Ishikawa (cell line): ENCODE results near the gene BORCS8.

Source experiments
- CEBPB ChIP-seq: IDR thresholded peaks from 2 replicates; pipeline ENCODE4 v1.6.1; 2012
- CREB1 ChIP-seq: IDR thresholded peaks from 2 replicates; pipeline ENCODE4 v1.6.1; 2012; ENCODE audit warnings: low read depth
- EGR1 ChIP-seq: IDR thresholded peaks from 2 replicates; pipeline ENCODE4 v1.6.1; 2012
- EP300 ChIP-seq: IDR thresholded peaks from 2 replicates; pipeline ENCODE4 v1.6.1; 2012; ENCODE audit warnings: borderline replicate concordance
- FOXM1 ChIP-seq: IDR thresholded peaks from 2 replicates; pipeline ENCODE4 v1.6.1; 2012; ENCODE audit warnings: low read depth, borderline replicate concordance
- NFIC ChIP-seq: IDR thresholded peaks from 2 replicates; pipeline ENCODE4 v1.6.1; 2012
- RAD21 ChIP-seq: IDR thresholded peaks from 2 replicates; pipeline ENCODE4 v1.6.1; 2012; ENCODE audit warnings: low read depth
- TAF1 ChIP-seq: IDR thresholded peaks from 2 replicates; pipeline ENCODE4 v1.6.1; 2012; ENCODE audit warnings: low read depth, mild to moderate bottlenecking
- TCF12 ChIP-seq: IDR thresholded peaks from 2 replicates; pipeline ENCODE4 v1.6.1; 2012; ENCODE audit warnings: low read depth
- TEAD4 ChIP-seq: IDR thresholded peaks from 2 replicates; pipeline ENCODE4 v1.6.1; 2012
- YY1 ChIP-seq: IDR thresholded peaks from 2 replicates; pipeline ENCODE4 v1.6.1; 2012; ENCODE audit warnings: low read depth
- ZBTB7A ChIP-seq: IDR thresholded peaks from 2 replicates; pipeline ENCODE4 v1.6.1; 2012; ENCODE audit warnings: low read depth
- TF ChIP-seq, protein P1 (sequence below): IDR thresholded peaks from 2 replicates; pipeline ENCODE4 v1.6.1; 2012
- TF ChIP-seq, protein P2 (sequence below): IDR thresholded peaks from 2 replicates; pipeline ENCODE4 v1.6.1; 2012
- TF ChIP-seq, protein P3 (sequence below): IDR thresholded peaks from 2 replicates; pipeline ENCODE4 v1.6.1; 2012; ENCODE audit warnings: low read depth, mild to moderate bottlenecking

The BORCS8 gene

DNA sequence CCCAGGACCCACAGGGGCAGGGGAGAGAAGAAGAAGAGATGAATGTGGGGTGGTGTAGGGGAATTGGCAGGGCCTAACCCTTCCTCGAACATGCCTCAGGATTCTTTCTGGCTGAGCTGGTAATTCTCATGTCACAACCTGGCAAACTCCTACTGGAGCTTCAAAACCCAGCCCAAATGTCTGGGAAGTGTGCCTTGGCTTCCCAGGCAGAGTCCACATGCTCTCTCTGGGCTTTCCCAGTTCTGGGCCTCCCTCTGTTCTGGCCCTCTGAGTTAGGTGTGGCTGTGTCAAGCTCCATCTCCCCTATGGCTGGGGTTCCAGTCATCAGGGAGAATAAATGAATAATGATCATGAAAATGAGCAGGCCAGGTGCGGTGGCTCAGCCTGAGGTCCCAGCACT, 42.5 kb downstream of the BORCS8 start:
- no peak for TF ChIP-seq ZBTB7A
- no peak for TF ChIP-seq CEBPB
- TF ChIP-seq TAF1: no peak
- no peak for TF ChIP-seq TCF12
- TF ChIP-seq NFIC: no peak
- no peak for TF ChIP-seq TEAD4
- TF ChIP-seq EGR1: no peak
- TF ChIP-seq YY1: no peak
- no peak for TF ChIP-seq CREB1
- TF ChIP-seq FOXM1: no peak
- TF ChIP-seq, protein P1, sequence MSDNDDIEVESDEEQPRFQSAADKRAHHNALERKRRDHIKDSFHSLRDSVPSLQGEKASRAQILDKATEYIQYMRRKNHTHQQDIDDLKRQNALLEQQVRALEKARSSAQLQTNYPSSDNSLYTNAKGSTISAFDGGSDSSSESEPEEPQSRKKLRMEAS: no peak
- TF ChIP-seq RAD21: no peak
- TF ChIP-seq EP300: no peak
- TF ChIP-seq, protein P2, sequence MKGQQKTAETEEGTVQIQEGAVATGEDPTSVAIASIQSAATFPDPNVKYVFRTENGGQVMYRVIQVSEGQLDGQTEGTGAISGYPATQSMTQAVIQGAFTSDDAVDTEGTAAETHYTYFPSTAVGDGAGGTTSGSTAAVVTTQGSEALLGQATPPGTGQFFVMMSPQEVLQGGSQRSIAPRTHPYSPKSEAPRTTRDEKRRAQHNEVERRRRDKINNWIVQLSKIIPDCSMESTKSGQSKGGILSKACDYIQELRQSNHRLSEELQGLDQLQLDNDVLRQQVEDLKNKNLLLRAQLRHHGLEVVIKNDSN: no peak
- TF ChIP-seq, protein P3, sequence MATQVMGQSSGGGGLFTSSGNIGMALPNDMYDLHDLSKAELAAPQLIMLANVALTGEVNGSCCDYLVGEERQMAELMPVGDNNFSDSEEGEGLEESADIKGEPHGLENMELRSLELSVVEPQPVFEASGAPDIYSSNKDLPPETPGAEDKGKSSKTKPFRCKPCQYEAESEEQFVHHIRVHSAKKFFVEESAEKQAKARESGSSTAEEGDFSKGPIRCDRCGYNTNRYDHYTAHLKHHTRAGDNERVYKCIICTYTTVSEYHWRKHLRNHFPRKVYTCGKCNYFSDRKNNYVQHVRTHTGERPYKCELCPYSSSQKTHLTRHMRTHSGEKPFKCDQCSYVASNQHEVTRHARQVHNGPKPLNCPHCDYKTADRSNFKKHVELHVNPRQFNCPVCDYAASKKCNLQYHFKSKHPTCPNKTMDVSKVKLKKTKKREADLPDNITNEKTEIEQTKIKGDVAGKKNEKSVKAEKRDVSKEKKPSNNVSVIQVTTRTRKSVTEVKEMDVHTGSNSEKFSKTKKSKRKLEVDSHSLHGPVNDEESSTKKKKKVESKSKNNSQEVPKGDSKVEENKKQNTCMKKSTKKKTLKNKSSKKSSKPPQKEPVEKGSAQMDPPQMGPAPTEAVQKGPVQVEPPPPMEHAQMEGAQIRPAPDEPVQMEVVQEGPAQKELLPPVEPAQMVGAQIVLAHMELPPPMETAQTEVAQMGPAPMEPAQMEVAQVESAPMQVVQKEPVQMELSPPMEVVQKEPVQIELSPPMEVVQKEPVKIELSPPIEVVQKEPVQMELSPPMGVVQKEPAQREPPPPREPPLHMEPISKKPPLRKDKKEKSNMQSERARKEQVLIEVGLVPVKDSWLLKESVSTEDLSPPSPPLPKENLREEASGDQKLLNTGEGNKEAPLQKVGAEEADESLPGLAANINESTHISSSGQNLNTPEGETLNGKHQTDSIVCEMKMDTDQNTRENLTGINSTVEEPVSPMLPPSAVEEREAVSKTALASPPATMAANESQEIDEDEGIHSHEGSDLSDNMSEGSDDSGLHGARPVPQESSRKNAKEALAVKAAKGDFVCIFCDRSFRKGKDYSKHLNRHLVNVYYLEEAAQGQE: no peak

DNA sequence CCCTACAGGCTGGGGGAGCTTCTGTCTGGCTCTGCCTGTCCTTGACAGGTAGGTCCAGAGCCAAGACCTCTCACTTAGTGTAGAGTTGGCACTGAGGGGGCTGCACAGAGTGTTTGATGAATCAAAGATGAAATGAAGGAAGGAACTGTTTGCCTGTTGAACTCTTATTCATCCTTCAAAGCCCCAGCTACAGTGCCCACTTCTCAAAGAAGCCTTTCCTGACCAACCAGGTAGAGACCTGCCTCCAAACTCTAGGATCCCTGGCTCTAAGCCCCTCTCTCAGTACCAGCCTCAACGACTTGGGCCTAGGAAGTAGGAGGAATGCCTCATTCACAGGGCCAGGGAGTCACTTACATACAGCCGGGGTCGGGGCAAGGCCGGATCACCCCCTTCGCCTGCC, 44.6 kb downstream of the BORCS8 start:
- no peak for TF ChIP-seq EP300
- no peak for TF ChIP-seq TEAD4
- TF ChIP-seq, protein P3: no peak
- no peak for TF ChIP-seq RAD21
- no peak for TF ChIP-seq CEBPB
- TF ChIP-seq, protein P2: no peak
- TF ChIP-seq CREB1: no peak
- TF ChIP-seq TAF1: no peak

DNA sequence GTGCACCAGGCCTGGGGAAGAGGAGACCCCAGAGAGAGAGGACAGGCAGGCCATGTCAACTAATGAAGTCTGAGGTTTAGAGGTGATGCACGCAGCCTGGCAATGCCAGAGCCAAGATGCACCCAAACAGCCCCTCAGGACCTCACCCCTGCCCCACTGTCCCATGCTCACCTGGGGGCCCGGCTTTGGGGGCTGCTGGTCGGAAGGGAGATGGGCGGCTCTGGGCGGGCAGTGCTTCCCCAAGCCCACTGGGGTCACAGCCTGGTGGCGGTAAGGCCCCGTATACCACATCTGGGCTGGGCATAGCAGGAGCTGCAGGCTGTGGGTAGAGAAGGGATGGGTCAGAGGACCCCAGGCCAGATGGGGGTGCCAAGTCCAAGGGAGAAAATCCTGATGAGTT, 45.1 kb downstream of the BORCS8 start:
- TF ChIP-seq RAD21 (no peak), FOXM1 (no peak), NFIC (no peak), TEAD4 (no peak), EGR1 (no peak), CREB1 (no peak)
- TF ChIP-seq, protein P3: no peak

DNA sequence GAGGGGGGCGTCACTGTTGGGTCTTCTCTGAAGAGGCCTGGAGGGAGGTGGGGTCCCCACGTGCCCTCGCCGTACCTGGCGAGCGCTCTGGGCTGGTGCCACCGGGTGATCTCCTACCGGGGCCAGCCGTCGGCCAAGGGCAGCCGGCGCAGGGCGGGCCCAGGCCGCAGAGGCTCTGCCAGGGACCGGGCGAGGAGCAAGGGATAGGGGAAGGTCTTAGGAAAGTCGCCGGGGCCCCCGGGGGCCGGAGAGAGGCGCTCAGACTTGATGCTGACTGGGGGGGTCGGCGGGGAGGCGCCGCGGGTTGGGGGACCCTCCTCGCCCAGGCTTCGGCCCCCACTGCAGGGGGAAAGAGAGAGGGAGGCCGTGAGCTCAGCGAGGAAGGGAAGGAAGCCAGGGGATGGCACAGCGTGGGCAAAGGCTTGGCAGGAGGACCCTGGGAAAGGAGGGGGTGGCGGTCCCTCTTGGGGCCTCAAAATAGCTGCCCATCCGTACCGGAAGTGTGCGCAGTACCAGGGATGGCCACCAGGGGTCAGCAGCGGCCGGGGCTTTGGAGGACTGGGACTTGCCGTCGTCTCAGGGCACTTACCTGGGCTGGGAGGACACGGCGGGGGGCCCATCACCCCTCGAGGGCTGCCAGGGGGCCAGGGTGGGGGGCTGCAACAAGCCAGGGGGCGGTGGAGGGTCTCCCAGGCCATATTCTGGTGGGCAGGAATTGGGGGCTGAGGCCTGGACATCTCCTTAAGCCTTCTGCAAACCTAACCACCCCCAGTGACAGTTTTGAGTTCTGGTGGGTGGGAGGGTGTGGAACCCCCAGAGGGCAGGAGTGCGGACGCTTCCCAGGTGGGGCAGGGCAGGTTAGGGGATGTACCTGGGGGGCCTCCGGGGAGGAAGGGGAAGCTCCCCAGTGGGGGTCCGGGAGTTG, 46.0 kb downstream of the BORCS8 start:
- peak; percentile 3 for TF ChIP-seq ZBTB7A
- peak; percentile 90 for TF ChIP-seq RAD21
- no peak for TF ChIP-seq CEBPB
- no peak for TF ChIP-seq TAF1
- TF ChIP-seq, protein P2: no peak
